Measurements from ENCODE around the gene CELF4. TPM values are rescaled to one million over a fixed set of nuclear protein-coding genes. Genes with fewer than 3 reads are reported as not detected.

The CELF4 gene
- total RNA-seq, 1 experiment from 2014 or later = not detected

- no peaks in the 10 kb centered on the region for H3K4me1 ChIP-seq (replicated peaks)
Observed at GRCh38 chr18:37434161-37434860, 131.3 kb downstream of the CELF4 start.

GRCh38 chr18:37432436-37433195 is 133.0 kb downstream of the CELF4 start:
- DNase-seq (ENCODE audit: low read depth in 1 of 2, low spot score in 2 of 2) = no peak
- Histone ChIP-seq H3K9me3 (replicated peaks) (no peaks in the 10 kb centered on the region), H3K4me1 (replicated peaks) (no peaks in the 10 kb centered on the region), H3K27ac (no peak overlapping the region), H3K4me3 (no peak overlapping the region), H3K36me3 (no peaks in the 10 kb centered on the region), H3K27me3 (replicated peaks) (no peaks in the 10 kb centered on the region)

More at GRCh38 chr18:37434161-37434860, 131.3 kb downstream of the CELF4 start:
- Histone ChIP-seq H3K27ac (no peak overlapping the region), H3K4me3 (no peak overlapping the region), H3K27me3 (replicated peaks) (no peaks in the 10 kb centered on the region), H3K36me3 (no peaks in the 10 kb centered on the region), H3K9me3 (replicated peaks) (no peaks in the 10 kb centered on the region)
- no peak for DNase-seq (ENCODE audit: low read depth in 1 of 2, low spot score in 2 of 2)

DNA sequence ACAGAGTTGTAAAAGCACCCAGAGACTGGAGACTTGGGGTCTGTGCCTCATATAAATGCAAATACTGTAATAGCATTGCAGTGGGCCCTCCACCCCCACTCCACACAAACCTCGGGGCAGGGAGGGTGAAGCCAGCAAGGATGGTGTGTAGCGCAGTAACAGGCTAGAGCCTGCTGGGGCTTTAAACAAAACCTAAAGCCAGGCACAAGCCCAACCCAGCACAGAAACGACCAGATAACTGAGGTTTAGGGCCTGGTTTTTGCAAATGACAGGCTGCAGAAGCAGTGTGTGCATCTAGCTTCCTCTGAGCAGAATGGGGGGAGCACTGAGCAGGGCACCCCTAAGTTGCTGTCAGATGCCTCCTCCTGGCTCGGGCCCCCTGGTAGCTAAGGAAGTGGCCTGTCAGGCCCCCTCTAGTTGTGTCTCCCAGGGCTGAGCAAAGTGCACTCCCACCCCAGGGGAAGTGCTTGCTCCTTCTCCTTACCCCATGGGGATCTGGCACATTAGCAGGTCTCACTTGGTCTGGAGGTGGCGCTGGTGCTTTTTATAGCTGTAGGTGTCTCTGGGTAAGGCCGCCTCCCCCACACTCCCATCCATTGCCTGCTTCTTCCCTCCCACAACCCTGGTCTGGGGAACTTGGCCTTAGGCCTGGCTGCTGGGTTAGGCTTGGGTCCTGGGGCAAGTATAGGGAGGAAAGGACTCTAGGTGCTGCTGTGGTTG is 135.1 kb downstream of the CELF4 start:
- Histone ChIP-seq H3K4me1 (replicated peaks) (no peaks in the 10 kb centered on the region), H3K27me3 (replicated peaks) (no peaks in the 10 kb centered on the region), H3K9me3 (replicated peaks) (no peaks in the 10 kb centered on the region), H3K4me3 (no peak overlapping the region), H3K36me3 (no peaks in the 10 kb centered on the region), H3K27ac (no peak overlapping the region)
- DNase-seq (ENCODE audit: low read depth in 1 of 2, low spot score in 2 of 2) = no peak

- Histone ChIP-seq H3K36me3 (no peaks in the 10 kb centered on the region), H3K27me3 (replicated peaks) (no peaks in the 10 kb centered on the region), H3K27ac (no peak overlapping the region), H3K4me3 (no peak overlapping the region), H3K9me3 (replicated peaks) (no peaks in the 10 kb centered on the region), H3K4me1 (replicated peaks) (no peaks in the 10 kb centered on the region)
- no peak for DNase-seq (ENCODE audit: low read depth in 1 of 2, low spot score in 2 of 2)
Observed at GRCh38 chr18:37429791-37430190, 135.8 kb downstream of the CELF4 start.

- Histone ChIP-seq H3K36me3 (no peaks in the 10 kb centered on the region), H3K9me3 (replicated peaks) (no peaks in the 10 kb centered on the region), H3K27me3 (replicated peaks) (no peaks in the 10 kb centered on the region), H3K4me3 (no peak overlapping the region), H3K4me1 (replicated peaks) (no peaks in the 10 kb centered on the region), H3K27ac (no peak overlapping the region)
- no peak for DNase-seq (ENCODE audit: low read depth in 1 of 2, low spot score in 2 of 2)
Observed at GRCh38 chr18:37428288-37428974, 137.2 kb downstream of the CELF4 start.

DNA sequence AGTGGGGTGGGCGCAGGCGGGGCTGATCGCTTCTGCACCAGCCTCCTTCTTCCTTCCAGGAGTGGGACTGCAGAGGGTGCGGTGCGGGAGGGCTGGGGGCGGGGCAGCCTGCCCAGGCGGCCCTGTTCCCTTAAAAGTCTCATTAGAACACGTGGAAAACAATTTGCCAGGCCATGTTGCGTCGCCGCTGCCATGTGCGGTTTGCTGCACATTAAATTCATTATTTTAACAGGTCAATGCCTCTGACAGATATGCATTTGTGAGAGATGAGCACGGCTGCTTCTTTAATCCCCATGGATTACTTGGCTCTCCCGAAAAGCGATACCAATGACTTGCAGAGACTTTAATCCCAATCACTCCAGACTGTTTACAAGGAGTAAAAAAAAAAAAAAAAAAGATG is 139.0 kb downstream of the CELF4 start:
- Histone ChIP-seq H3K36me3 (no peaks in the 10 kb centered on the region), H3K27me3 (replicated peaks) (no peaks in the 10 kb centered on the region), H3K4me1 (replicated peaks) (no peaks in the 10 kb centered on the region), H3K4me3 (no peak overlapping the region), H3K27ac (no peak overlapping the region), H3K9me3 (replicated peaks) (no peaks in the 10 kb centered on the region)
- DNase-seq (ENCODE audit: low read depth in 1 of 2, low spot score in 2 of 2) = no peak

DNA sequence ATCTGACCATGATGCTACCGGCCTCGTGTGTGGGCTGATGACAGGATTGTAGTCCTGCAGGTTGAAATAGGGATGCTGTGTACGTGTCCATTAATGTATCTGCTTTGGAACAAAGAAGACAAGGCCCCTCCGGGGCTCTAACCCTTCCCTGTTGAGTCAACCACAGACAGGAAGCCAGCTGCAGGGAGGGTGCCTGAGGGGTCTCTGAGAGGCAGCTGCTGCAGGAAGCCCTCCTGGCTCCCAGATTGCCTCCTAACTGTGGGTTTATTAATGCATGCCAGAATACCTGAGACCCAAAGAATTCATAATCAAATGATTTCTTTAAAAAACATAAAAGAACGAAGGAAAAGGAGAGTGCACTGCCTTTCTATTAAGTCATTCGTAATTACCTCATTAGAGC is 140.4 kb downstream of the CELF4 start:
- no peaks in the 10 kb centered on the region for H3K4me1 ChIP-seq (replicated peaks)
- H3K4me3 ChIP-seq = no peak overlapping the region
- no peaks in the 10 kb centered on the region for H3K9me3 ChIP-seq (replicated peaks)
- H3K27ac ChIP-seq = no peak overlapping the region
- no peaks in the 10 kb centered on the region for H3K27me3 ChIP-seq (replicated peaks)
- no peaks in the 10 kb centered on the region for H3K36me3 ChIP-seq
- DNase-seq (ENCODE audit: low read depth in 1 of 2, low spot score in 2 of 2) = no peak

GRCh38 chr18:37424507-37424906 is 141.1 kb downstream of the CELF4 start:
- Histone ChIP-seq H3K27me3 (replicated peaks) (no peaks in the 10 kb centered on the region), H3K9me3 (replicated peaks) (no peaks in the 10 kb centered on the region), H3K4me3 (no peak overlapping the region), H3K27ac (no peak overlapping the region), H3K36me3 (no peaks in the 10 kb centered on the region), H3K4me1 (replicated peaks) (no peaks in the 10 kb centered on the region)
- DNase-seq (ENCODE audit: low read depth in 1 of 2, low spot score in 2 of 2) = no peak

DNA sequence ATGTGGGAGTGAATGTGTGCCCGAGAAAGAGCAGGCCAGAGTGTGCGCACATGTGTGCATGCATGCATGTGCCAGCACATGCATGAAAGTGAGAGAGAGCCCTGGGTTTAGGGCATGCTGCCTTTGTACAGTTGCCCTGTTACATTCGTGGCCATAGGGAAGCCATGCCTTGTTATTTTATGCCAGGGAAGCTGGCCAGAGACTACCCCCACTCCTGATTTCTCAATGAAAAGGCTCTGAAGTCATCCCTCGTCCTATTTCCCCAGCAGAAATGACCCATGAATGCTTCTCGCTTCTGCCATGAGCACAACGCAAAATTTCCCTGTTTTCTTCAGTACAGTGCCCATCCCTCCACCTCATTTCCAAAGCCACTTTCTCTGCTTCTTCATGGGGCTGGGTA is 143.0 kb downstream of the CELF4 start:
- H3K9me3 ChIP-seq (replicated peaks) = no peaks in the 10 kb centered on the region
- H3K4me3 ChIP-seq = no peak overlapping the region
- no peaks in the 10 kb centered on the region for H3K27me3 ChIP-seq (replicated peaks)
- H3K4me1 ChIP-seq (replicated peaks) = no peaks in the 10 kb centered on the region
- H3K27ac ChIP-seq = no peak overlapping the region
- no peak for DNase-seq (ENCODE audit: low read depth in 1 of 2, low spot score in 2 of 2)
- no peaks in the 10 kb centered on the region for H3K36me3 ChIP-seq

DNA sequence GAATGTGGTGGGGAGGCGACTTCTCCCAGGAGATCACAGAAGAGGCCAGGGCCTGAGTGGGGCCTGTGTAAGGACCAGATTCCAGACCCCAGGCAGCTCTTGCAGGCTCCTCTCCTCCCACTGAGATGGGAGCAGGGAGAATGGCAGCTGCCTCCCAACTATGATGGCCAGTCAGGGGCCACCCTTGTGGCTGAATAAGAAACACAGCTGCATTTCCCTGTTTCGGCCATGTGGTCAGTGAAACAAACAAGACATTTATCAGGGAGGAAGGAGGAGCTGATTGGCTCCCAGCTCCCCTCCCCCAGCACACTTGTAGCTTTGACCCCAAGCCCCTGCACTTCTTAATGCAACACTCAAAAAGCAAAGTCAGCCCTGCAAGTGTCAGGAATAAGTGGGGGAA is 143.5 kb downstream of the CELF4 start:
- Histone ChIP-seq H3K36me3 (no peaks in the 10 kb centered on the region), H3K27ac (no peak overlapping the region), H3K9me3 (replicated peaks) (no peaks in the 10 kb centered on the region), H3K4me3 (no peak overlapping the region), H3K4me1 (replicated peaks) (no peaks in the 10 kb centered on the region), H3K27me3 (replicated peaks) (no peaks in the 10 kb centered on the region)
- no peak for DNase-seq (ENCODE audit: low read depth in 1 of 2, low spot score in 2 of 2)

DNA sequence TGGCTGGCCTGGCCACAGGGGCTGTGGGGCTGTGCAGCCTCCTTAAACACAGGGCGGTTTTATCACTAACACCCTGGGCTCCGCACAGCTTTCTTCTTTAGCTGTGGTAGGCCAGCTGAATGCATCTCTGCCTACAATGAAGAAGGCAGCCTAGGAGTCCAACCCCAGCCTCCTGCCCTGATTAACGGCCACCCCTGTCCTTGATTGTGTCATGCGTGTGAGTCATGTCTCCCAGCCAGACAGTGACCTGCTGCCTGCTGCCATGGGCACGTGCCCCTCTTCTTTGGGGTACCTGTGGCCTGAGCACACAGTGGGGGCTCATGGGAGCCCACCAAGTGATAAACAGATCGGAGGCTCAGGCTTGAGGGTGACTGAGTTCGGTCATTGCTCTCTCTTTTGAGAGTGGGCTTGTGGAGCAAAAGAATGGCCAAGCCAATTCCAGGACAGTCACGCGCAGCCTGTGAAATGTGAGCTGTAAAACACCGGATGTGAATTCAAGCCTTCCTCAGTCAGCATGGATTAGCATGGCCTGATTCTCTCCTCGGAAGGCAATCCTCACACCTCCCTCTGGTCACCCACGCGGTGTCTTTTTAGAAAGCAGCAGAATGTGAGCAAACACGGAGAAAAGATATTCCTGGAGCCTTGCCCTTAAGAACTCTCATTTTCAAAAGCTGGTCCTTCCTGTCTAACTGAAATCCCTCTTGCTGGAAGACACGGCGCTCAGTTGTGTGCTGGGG is 144.1 kb downstream of the CELF4 start:
- Histone ChIP-seq H3K27me3 (replicated peaks) (no peaks in the 10 kb centered on the region), H3K36me3 (no peaks in the 10 kb centered on the region), H3K4me3 (no peak overlapping the region), H3K27ac (no peak overlapping the region), H3K4me1 (replicated peaks) (no peaks in the 10 kb centered on the region), H3K9me3 (replicated peaks) (no peaks in the 10 kb centered on the region)
- no peak for DNase-seq (ENCODE audit: low read depth in 1 of 2, low spot score in 2 of 2)

GRCh38 chr18:37420315-37420880 is 145.2 kb downstream of the CELF4 start:
- Histone ChIP-seq H3K27ac (no peak overlapping the region), H3K4me3 (no peak overlapping the region), H3K4me1 (replicated peaks) (no peaks in the 10 kb centered on the region), H3K9me3 (replicated peaks) (no peaks in the 10 kb centered on the region), H3K27me3 (replicated peaks) (no peaks in the 10 kb centered on the region), H3K36me3 (no peaks in the 10 kb centered on the region)
- DNase-seq (ENCODE audit: low read depth in 1 of 2, low spot score in 2 of 2) = no peak

GRCh38 chr18:37419866-37420265 is 145.7 kb downstream of the CELF4 start:
- H3K36me3 ChIP-seq = no peaks in the 10 kb centered on the region
- H3K4me1 ChIP-seq (replicated peaks) = no peaks in the 10 kb centered on the region
- no peak for DNase-seq (ENCODE audit: low read depth in 1 of 2, low spot score in 2 of 2)
- H3K27me3 ChIP-seq (replicated peaks) = no peaks in the 10 kb centered on the region
- H3K4me3 ChIP-seq = no peak overlapping the region
- H3K9me3 ChIP-seq (replicated peaks) = no peaks in the 10 kb centered on the region
- H3K27ac ChIP-seq = no peak overlapping the region

Data from SJSA1 (cell line).